ENCODE measurements around the gene GNG8. TPM values are rescaled to one million over a fixed set of nuclear protein-coding genes. Genes with fewer than 3 reads are reported as not detected.

Gene GNG8
- total and polyA plus RNA-seq, 9 of the 15 experiments (the other 6 are each of a cell fraction or from before 2014, with no cell fraction given), result 1.3 TPM; not detected in 8

DNA sequence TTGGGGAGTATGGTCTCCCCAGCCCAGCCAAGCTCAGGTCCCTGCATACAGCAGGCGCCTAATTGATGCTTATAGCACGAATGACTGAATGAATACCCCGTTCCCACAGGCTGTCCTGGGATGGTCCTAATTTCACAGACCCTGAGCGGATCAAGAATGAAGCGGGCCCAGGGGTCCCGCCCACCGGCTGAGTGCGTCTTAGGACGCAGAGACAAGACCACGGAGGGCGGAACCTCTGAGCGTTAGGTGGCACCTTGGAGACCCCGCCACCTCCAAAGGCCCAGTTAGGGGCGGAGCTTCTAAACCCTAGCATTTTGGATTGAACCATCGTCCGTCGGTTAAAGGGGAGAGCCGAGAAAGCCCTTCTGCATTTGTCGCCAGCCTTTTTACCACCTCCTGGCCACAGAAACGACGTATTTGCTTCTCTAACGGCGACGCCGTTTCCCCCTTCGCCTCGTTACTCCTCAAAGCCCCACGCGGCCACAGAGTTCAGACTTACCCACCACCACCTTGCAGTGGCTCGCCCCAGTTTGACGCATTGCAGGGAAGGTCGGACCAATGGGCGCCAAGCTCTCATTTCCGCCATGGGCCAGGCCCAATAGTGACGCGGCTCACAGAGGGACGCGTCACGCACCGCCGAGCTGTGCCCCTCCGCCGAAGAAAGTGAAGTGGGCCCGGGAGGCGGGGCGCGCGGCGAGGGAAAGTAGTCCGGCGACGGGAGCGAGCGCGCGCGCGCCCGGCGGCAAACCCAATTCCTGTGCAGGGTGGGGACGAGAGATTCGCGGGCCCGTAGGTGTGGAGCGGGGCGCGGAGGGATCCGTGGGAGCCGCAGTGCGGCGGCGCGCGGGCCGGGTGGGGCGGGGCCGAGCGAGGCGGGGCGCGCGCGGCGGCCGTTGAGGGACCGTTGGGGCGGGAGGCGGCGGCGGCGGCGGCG is 35.4 kb downstream of the GNG8 start (continued):
- TF ChIP-seq, protein P1, sequence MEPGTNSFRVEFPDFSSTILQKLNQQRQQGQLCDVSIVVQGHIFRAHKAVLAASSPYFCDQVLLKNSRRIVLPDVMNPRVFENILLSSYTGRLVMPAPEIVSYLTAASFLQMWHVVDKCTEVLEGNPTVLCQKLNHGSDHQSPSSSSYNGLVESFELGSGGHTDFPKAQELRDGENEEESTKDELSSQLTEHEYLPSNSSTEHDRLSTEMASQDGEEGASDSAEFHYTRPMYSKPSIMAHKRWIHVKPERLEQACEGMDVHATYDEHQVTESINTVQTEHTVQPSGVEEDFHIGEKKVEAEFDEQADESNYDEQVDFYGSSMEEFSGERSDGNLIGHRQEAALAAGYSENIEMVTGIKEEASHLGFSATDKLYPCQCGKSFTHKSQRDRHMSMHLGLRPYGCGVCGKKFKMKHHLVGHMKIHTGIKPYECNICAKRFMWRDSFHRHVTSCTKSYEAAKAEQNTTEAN (CRISPR knock-in tag; IDR thresholded peaks at IDR 0.05), result 0 out of 2 replicates have a peak, but pooled peaks have one; percentile 33
- TF ChIP-seq SMAD4 (CRISPR knock-in tag; conservative IDR thresholded peaks at IDR 0.05) (peak; percentile 98), CBFB (CRISPR knock-in tag; IDR thresholded peaks at IDR 0.05) (no peak), ZNF140 (CRISPR knock-in tag; IDR thresholded peaks at IDR 0.05) (peak; percentile 70; the same call in 1 of the 2 replicates), ZNF766 (CRISPR knock-in tag; conservative IDR thresholded peaks at IDR 0.05) (peak; percentile 99), ETV5 (CRISPR knock-in tag; IDR thresholded peaks at IDR 0.05; ENCODE audit: low read depth) (peak; percentile 31; the same call in 1 of the 2 replicates), PHTF2 (CRISPR knock-in tag; IDR thresholded peaks at IDR 0.05) (no peak), NR1H2 (CRISPR knock-in tag; IDR thresholded peaks at IDR 0.05) (peak; percentile 48; the same call in 1 of the 2 replicates), NFRKB (IDR thresholded peaks at IDR 0.05; ENCODE audit: low read depth) (peak; percentile 76; the same call in 1 of the 2 replicates), TSC22D4 (tag; IDR thresholded peaks at IDR 0.05) (no peak), YY1 (IDR thresholded peaks at IDR 0.05; ENCODE audit: borderline replicate concordance in 1 of 3, control insufficient read depth in 1 of 3, extremely low read depth in 1 of 3, insufficient read depth in 3 of 3, insufficient read length in 1 of 3, insufficient replicate concordance in 2 of 3, low read depth in 1 of 3, low read length in 2 of 3) (peak in 1 of 3 experiments; percentile 49), EP300 (IDR thresholded peaks at IDR 0.05; ENCODE audit: low read length) (peak; percentile 39)
- TF ChIP-seq, protein P2, sequence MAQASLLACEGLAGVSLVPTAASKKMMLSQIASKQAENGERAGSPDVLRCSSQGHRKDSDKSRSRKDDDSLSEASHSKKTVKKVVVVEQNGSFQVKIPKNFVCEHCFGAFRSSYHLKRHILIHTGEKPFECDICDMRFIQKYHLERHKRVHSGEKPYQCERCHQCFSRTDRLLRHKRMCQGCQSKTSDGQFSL (CRISPR knock-in tag; IDR thresholded peaks at IDR 0.05), result 0 out of 2 replicates have a peak, but pooled peaks have one; percentile 16
- TF ChIP-seq, protein P2 (tag; IDR thresholded peaks at IDR 0.05), result no peak
- TF ChIP-seq, protein P3, sequence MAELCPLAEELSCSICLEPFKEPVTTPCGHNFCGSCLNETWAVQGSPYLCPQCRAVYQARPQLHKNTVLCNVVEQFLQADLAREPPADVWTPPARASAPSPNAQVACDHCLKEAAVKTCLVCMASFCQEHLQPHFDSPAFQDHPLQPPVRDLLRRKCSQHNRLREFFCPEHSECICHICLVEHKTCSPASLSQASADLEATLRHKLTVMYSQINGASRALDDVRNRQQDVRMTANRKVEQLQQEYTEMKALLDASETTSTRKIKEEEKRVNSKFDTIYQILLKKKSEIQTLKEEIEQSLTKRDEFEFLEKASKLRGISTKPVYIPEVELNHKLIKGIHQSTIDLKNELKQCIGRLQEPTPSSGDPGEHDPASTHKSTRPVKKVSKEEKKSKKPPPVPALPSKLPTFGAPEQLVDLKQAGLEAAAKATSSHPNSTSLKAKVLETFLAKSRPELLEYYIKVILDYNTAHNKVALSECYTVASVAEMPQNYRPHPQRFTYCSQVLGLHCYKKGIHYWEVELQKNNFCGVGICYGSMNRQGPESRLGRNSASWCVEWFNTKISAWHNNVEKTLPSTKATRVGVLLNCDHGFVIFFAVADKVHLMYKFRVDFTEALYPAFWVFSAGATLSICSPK (IDR thresholded peaks at IDR 0.05; ENCODE audit: borderline replicate concordance), result peak; percentile 86; the same call in 1 of the 2 replicates
- TF ChIP-seq, protein P4, sequence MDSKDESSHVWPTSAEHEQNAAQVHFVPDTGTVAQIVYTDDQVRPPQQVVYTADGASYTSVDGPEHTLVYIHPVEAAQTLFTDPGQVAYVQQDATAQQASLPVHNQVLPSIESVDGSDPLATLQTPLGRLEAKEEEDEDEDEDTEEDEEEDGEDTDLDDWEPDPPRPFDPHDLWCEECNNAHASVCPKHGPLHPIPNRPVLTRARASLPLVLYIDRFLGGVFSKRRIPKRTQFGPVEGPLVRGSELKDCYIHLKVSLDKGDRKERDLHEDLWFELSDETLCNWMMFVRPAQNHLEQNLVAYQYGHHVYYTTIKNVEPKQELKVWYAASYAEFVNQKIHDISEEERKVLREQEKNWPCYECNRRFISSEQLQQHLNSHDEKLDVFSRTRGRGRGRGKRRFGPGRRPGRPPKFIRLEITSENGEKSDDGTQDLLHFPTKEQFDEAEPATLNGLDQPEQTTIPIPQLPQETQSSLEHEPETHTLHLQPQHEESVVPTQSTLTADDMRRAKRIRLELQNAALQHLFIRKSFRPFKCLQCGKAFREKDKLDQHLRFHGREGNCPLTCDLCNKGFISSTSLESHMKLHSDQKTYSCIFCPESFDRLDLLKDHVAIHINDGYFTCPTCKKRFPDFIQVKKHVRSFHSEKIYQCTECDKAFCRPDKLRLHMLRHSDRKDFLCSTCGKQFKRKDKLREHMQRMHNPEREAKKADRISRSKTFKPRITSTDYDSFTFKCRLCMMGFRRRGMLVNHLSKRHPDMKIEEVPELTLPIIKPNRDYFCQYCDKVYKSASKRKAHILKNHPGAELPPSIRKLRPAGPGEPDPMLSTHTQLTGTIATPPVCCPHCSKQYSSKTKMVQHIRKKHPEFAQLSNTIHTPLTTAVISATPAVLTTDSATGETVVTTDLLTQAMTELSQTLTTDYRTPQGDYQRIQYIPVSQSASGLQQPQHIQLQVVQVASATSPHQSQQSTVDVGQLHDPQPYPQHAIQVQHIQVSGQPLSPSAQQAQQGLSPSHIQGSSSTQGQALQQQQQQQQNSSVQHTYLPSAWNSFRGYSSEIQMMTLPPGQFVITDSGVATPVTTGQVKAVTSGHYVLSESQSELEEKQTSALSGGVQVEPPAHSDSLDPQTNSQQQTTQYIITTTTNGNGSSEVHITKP (IDR thresholded peaks at IDR 0.05; ENCODE audit: partially characterized antibody), result peak; percentile 100

All from K562 (cell line).